Motor neuron (in vitro differentiated cells): ENCODE data around the gene NLGN1. TPM values are rescaled to one million over a fixed set of nuclear protein-coding genes. Genes with fewer than 3 reads are reported as not detected.

Experiments used
- ATAC-seq, 8 experiments: fragments of 200-7000 bp; cut with Tn5 transposase; replicated peaks in 6 of 8; 2 replicates each; pipeline ENCODE4 v1.8.0; 2021; ENCODE audit warnings: mild to moderate bottlenecking in 8 of 8, moderate library complexity in 8 of 8
- H3K27ac ChIP-seq, 2 donors: fragments of 250-450 bp; sonication (Bioruptor Pico); 2 replicates each; pipeline ENCODE4 v1.9.0; 2021; ENCODE audit warnings: antibody characterized with exemption in 2 of 2, mild to moderate bottlenecking in 2 of 2, moderate library complexity in 1 of 2
- H3K4me1 ChIP-seq, 2 donors: fragments of 250-450 bp; sonication (Bioruptor Pico); replicated peaks in 1 of 2; 2 replicates each; pipeline ENCODE4 v1.6.1; 2021; ENCODE audit warnings: antibody characterized with exemption in 2 of 2, mild to moderate bottlenecking in 2 of 2, moderate library complexity in 1 of 2
- H3K4me3 ChIP-seq, 5 donors: fragments of 250-450 bp; sonication (Bioruptor Pico); 2 replicates each; pipeline ENCODE4 v1.9.0; 2021; ENCODE audit warnings: antibody characterized with exemption in 5 of 5, mild to moderate bottlenecking in 5 of 5, moderate library complexity in 4 of 5
- WGBS, 10 experiments: fragments of 450-650 bp; shearing (Covaris generic); methylation state at CpG; one replicate each; pipeline ENCODE4 v1.0.0; 2022; 5-methylcytosine and 5-hydroxymethylcytosine counted together
- in situ Hi-C, 9 experiments: fragments of 400-800 bp; cut with MboI; loops; one replicate each; pipeline ENCODE4 v1.15.0; 2021; ENCODE audit warnings: low sequenced_read_pairs in 9 of 9, low pct_unique_long_range_greater_than_20kb in 2 of 9; ENCODE audit not compliant: unreplicated experiment in 9 of 9
- total RNA-seq, 8 experiments: library from RNA; unstranded; fragments of 300-600 nt; gene quantifications; 2 replicates each; pipeline versions ENCODE4 v1.2.3 to v1.2.4, GENCODE V29; 2022

NLGN1 gene
- total RNA-seq, 8 experiments from 2014 or later: 16.6 to 63.4 (median 34.8) TPM

DNA sequence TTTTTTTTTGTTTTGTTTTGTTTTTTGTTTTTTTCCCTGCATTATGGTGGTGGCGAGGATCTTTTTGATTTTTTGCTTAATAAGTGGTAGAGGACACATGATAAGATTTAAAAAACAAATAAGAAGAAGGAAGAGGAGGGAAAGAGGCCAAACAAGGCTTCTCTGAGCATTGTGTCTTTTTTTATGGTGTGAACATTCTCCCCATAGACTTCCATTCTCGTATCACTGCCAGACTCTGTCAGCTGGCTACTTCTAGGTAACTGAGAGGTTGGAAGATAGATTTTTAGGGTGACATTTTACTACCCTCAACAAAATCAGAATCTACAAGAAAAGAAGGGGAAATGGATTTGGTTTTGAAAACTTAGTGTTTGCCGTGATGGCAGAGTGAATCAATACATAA lies 3.8 kb downstream of the NLGN1 start:
- no peak for ATAC-seq
- WGBS, 10 experiments: 38 to 77% (median 57%) methylated on average over 1 to 3 of the region's 3 CpGs
- peak overlapping the region in 4 of 5 donors; percentile 10 to 64 (median 34) for H3K4me3 ChIP-seq
- H3K4me1 ChIP-seq: peaks cover 0 to 11% of the 10 kb centered on the region in 2 donors
- no peak overlapping the region for H3K27ac ChIP-seq
- in situ Hi-C loops: loop anchor here in 3 of 9 experiments (25.0 kb wide), 1 partner anchor 161 kb away; no protein-coding TSS in a partner anchor

GRCh38 chr3:173402656-173403055 lies 5.1 kb downstream of the NLGN1 start:
- no peak for ATAC-seq
- in situ Hi-C loops: loop anchor here in 3 of 9 experiments (25.0 kb wide), 1 partner anchor 160 kb away; no protein-coding TSS in a partner anchor
- WGBS, 10 experiments: 51 to 100% (median 80%) methylated on average over 1 to 2 of the region's 2 CpGs; no CpG with 5 or more reads in 3 of the 10 experiments
- no peak overlapping the region for H3K4me3 ChIP-seq
- peaks cover 0 to 11% of the 10 kb centered on the region in 2 donors for H3K4me1 ChIP-seq
- no peak overlapping the region for H3K27ac ChIP-seq

GRCh38 chr3:173403376-173403775 lies 5.8 kb downstream of the NLGN1 start:
- H3K27ac ChIP-seq: no peak overlapping the region
- 0 to 100% (median 81%) methylated on average over 1 of the region's 1 CpG for WGBS, 10 experiments
- peak overlapping the region in 1 of 5 donors; percentile 8 for H3K4me3 ChIP-seq
- ATAC-seq: no peak
- in situ Hi-C loops: loop anchor here in 3 of 9 experiments (25.0 kb wide), 1 partner anchor 159 kb away; no protein-coding TSS in a partner anchor
- peaks cover 0 to 11% of the 10 kb centered on the region in 2 donors for H3K4me1 ChIP-seq

GRCh38 chr3:173404156-173404555 lies 6.6 kb downstream of the NLGN1 start:
- Histone ChIP-seq H3K4me3 (no peak overlapping the region), H3K27ac (no peak overlapping the region), H3K4me1 (peaks cover 0 to 11% of the 10 kb centered on the region in 2 donors)
- 71 to 100% (median 80%) methylated on average over 1 of the region's 1 CpG; no CpG with 5 or more reads in 5 of the 10 experiments for WGBS, 10 experiments
- no peak for ATAC-seq
- in situ Hi-C loops: loop anchor here in 3 of 9 experiments (25.0 kb wide), 1 partner anchor 158 kb away; no protein-coding TSS in a partner anchor

- H3K4me1 ChIP-seq: peaks cover 12 to 22% of the 10 kb centered on the region in 2 donors
- H3K4me3 ChIP-seq: no peak overlapping the region
- peak in 3 of 8 experiments; percentile 47 to 79 (median 53) for ATAC-seq
- in situ Hi-C loops: loop anchor here in 3 of 9 experiments (25.0 kb wide), 1 partner anchor 152 kb away; no protein-coding TSS in a partner anchor
- no peak overlapping the region for H3K27ac ChIP-seq
Measured at GRCh38 chr3:173410436-173410835, 12.9 kb downstream of the NLGN1 start.

DNA sequence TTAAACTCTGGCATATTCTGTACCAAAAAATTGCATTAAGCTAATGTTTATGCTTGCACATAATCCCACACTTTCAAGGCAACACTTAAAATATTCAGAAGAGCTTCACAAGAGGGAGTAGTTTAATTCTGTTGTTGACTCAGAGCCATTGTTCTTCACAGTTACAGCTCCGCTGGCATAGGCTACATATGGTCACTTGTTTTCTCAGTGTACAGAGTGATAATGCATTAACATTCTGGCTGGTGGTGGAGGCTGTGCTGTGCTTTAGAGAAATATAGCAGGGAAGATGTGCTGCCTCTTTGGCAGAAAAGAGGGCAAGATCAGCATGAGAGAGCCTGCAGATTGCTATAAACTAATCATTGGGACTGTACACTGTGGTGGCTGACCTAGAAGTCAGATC lies 13.3 kb downstream of the NLGN1 start:
- H3K4me1 ChIP-seq: peaks cover 12 to 22% of the 10 kb centered on the region in 2 donors
- H3K27ac ChIP-seq: no peak overlapping the region
- no peak overlapping the region for H3K4me3 ChIP-seq
- peak; percentile 85 to 99 (median 95) for ATAC-seq
- in situ Hi-C loops: loop anchor here in 3 of 9 experiments (25.0 kb wide), 1 partner anchor 151 kb away; no protein-coding TSS in a partner anchor
- 0 to 33% (median 9%) methylated on average over 1 of the region's 1 CpG; no CpG with 5 or more reads in 5 of the 10 experiments for WGBS, 10 experiments

GRCh38 chr3:173411375-173411973 lies 13.9 kb downstream of the NLGN1 start:
- H3K27ac ChIP-seq: no peak overlapping the region
- in situ Hi-C loops: loop anchor here in 3 of 9 experiments (25.0 kb wide), 1 partner anchor 151 kb away; no protein-coding TSS in a partner anchor
- H3K4me3 ChIP-seq: no peak overlapping the region
- H3K4me1 ChIP-seq: peaks cover 12 to 22% of the 10 kb centered on the region in 2 donors
- whole genome bisulfite sequencing, 10 experiments: 0 to 79% (median 54%) methylated on average over 1 to 4 of the region's 5 CpGs
- ATAC-seq: peak; percentile 23 to 71 (median 56)

DNA sequence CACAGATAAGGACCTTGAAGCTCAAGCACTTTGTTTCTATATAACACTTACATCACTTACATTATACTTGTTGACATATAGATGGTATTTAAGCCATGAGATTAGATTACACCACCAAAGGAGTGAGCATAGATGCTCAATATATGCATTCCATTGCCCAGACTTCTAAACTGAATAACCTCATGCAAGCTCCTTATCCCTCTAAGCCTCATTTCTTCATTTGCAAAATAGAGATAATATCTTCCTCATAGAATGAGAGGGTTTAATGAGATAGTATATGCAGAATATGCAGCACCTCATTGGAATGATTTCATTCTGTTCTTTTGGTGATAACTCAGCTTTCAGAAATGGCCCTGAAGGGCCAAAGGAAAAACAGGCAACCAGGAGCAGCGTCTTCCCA lies 18.5 kb downstream of the NLGN1 start:
- WGBS, 10 experiments: 0 to 100% (median 83%) methylated on average over 1 of the region's 1 CpG; no CpG with 5 or more reads in 3 of the 10 experiments
- no peak overlapping the region for H3K4me3 ChIP-seq
- peaks cover 4 to 12% of the 10 kb centered on the region in 2 donors for H3K4me1 ChIP-seq
- H3K27ac ChIP-seq: no peak overlapping the region
- peak in 3 of 8 experiments; percentile 31 to 55 (median 37) for ATAC-seq
- in situ Hi-C loops: loop anchor here in 3 of 9 experiments (25.0 kb wide), 1 partner anchor 146 kb away; no protein-coding TSS in a partner anchor

GRCh38 chr3:173429076-173429475 lies 31.5 kb downstream of the NLGN1 start:
- no peak overlapping the region for H3K4me3 ChIP-seq
- no peak for ATAC-seq
- in situ Hi-C loops: no loop called here
- 47 to 97% (median 78%) methylated on average over 5 of the region's 5 CpGs for WGBS, 10 experiments
- H3K4me1 ChIP-seq: no peaks in the 10 kb centered on the region
- no peak overlapping the region for H3K27ac ChIP-seq

- Histone ChIP-seq H3K27ac (no peak overlapping the region), H3K4me1 (no peaks in the 10 kb centered on the region), H3K4me3 (no peak overlapping the region)
- WGBS, 10 experiments: 0 to 100% (median 64%) methylated on average over 1 of the region's 1 CpG; no CpG with 5 or more reads in 6 of the 10 experiments
- no peak for ATAC-seq
- in situ Hi-C loops: no loop called here
Measured at GRCh38 chr3:173429527-173429926, 32.0 kb downstream of the NLGN1 start.

DNA sequence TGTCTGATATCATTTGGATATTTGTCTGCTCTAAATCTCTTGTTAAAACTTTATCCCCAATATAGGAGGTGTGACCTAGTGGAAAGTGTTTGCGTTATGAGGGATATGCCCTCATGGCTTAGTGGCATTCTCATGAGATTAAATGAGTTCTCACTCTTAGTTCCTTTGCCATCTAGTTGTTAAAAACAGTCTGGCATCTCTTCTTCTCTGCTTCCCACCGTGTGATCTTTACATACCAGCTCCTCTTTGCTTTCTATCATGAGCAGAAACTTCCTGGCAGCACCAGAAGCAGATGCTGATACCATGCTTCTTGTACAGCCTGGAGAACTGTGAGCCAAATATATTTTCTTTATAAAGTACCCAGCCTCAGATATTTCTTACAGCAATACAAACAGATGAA lies 33.0 kb downstream of the NLGN1 start:
- ATAC-seq: no peak
- no peaks in the 10 kb centered on the region for H3K4me1 ChIP-seq
- in situ Hi-C loops: no loop called here
- 50 to 100% (median 62%) methylated on average over 1 to 2 of the region's 2 CpGs; no CpG with 5 or more reads in 2 of the 10 experiments for WGBS, 10 experiments
- no peak overlapping the region for H3K27ac ChIP-seq
- no peak overlapping the region for H3K4me3 ChIP-seq

DNA sequence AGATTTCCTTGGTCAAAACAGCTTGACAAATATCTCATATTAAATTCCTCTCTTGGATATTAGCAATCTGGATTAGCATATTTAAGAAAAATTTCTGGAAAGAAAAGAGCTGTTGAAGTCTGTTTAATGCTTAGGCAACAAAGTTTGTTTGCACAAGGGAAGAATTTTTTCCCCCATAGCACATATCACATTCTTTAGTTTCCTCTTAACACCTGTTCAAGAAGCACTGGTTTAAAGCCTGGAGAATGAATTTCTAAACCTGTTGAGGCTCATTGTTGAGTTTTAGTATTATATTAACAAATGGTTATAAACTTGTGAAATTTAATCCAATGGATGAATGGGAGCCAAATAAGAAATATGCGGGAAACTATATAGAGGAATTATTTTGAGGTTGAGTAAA lies 41.5 kb downstream of the NLGN1 start:
- no peak for ATAC-seq
- Histone ChIP-seq H3K27ac (no peak overlapping the region), H3K4me1 (peaks cover 5 to 12% of the 10 kb centered on the region in 2 donors), H3K4me3 (no peak overlapping the region)
- in situ Hi-C loops: no loop called here
- 60 to 100% (median 100%) methylated on average over 1 of the region's 1 CpG for WGBS, 10 experiments

- H3K27ac ChIP-seq: no peak overlapping the region
- in situ Hi-C loops: no loop called here
- no peak overlapping the region for H3K4me3 ChIP-seq
- peaks cover 5 to 12% of the 10 kb centered on the region in 2 donors for H3K4me1 ChIP-seq
- peak in 6 of 8 experiments; percentile 19 to 98 (median 94) for ATAC-seq
- 0 to 100% (median 34%) methylated on average over 1 to 3 of the region's 3 CpGs; no CpG with 5 or more reads in 2 of the 10 experiments for WGBS, 10 experiments
Measured at GRCh38 chr3:173440514-173440913, 43.0 kb downstream of the NLGN1 start.
